Measurements from ENCODE around the gene LHB.

GRCh38 chr19:49004133-49004532, 12.8 kb downstream of the LHB start:
- TF ChIP-seq CTCF (IDR thresholded peaks at IDR 0.05; ENCODE audit: borderline replicate concordance, extremely low read depth, low read length, poor library complexity, severe bottlenecking), result no peak
- TF ChIP-seq EZH2 (IDR thresholded peaks at IDR 0.05; ENCODE audit: borderline replicate concordance, low read depth, low read length, severe bottlenecking), result no peak
